H9 (cell line): ENCODE data around the gene GGA2. TPM values are rescaled to one million over a fixed set of nuclear protein-coding genes. Genes with fewer than 3 reads are reported as not detected.

Source experiments
- DNase-seq: peaks from one replicate; pipeline ENCODE4 v3.0.0-alpha.2; 2017
- H2AFZ ChIP-seq: one replicate; pipeline ENCODE4 v1.6.1; 2013; ENCODE audit warnings: mild to moderate bottlenecking, low read length, control low read depth, moderate library complexity
- H2AK5ac ChIP-seq: 2 replicates; pipeline ENCODE4 v1.6.1; 2013; ENCODE audit warnings: low read length, control low read depth, mixed read lengths; ENCODE audit not compliant: insufficient read length
- H2BK120ac ChIP-seq: one replicate; pipeline ENCODE4 v1.6.1; 2013; ENCODE audit warnings: low read depth, mild to moderate bottlenecking, low read length, control low read depth, inconsistent platforms; ENCODE audit not compliant: poor library complexity, severe bottlenecking
- H2BK12ac ChIP-seq: 2 replicates; pipeline ENCODE4 v1.6.1; 2013; ENCODE audit warnings: low read length, control low read depth, mixed read lengths, low read depth; ENCODE audit not compliant: insufficient read length
- H2BK15ac ChIP-seq: 2 replicates; pipeline ENCODE4 v1.6.1; 2013; ENCODE audit warnings: low read depth, low read length, control low read depth
- H2BK20ac ChIP-seq: one replicate; pipeline ENCODE4 v1.6.1; 2013; ENCODE audit warnings: low read depth, mild to moderate bottlenecking, low read length, control low read depth, inconsistent platforms; ENCODE audit not compliant: poor library complexity, severe bottlenecking
- H2BK5ac ChIP-seq: 2 replicates; pipeline ENCODE4 v1.6.1; 2013; ENCODE audit warnings: low read length, control low read depth, mixed read lengths; ENCODE audit not compliant: insufficient read length
- H3K14ac ChIP-seq: 2 replicates; pipeline ENCODE4 v1.6.1; 2013; ENCODE audit warnings: low read length, control low read depth; ENCODE audit not compliant: insufficient read depth
- H3K18ac ChIP-seq: 2 replicates; pipeline ENCODE4 v1.6.1; 2013; ENCODE audit warnings: low read depth, mild to moderate bottlenecking, mixed read lengths, low read length, control low read depth; ENCODE audit not compliant: insufficient read length
- H3K23ac ChIP-seq: 2 replicates; pipeline ENCODE4 v1.6.1; 2013; ENCODE audit warnings: low read length, control low read depth, mixed read lengths, low read depth; ENCODE audit not compliant: insufficient read length
- H3K23me2 ChIP-seq: 2 replicates; pipeline ENCODE4 v1.6.1; 2013; ENCODE audit warnings: low read depth, mild to moderate bottlenecking, mixed read lengths, low read length, control low read depth; ENCODE audit not compliant: insufficient read length, poor library complexity, severe bottlenecking
- H3K27ac ChIP-seq: 2 replicates; pipeline ENCODE4 v1.5.1; 2013; ENCODE audit warnings: low read length, control low read depth, mixed read lengths, low read depth; ENCODE audit not compliant: insufficient read length
- H3K27me3 ChIP-seq: 2 replicates; pipeline ENCODE4 v1.6.1; 2013; ENCODE audit warnings: low read length, control low read depth, inconsistent platforms; ENCODE audit not compliant: insufficient read depth
- H3K4ac ChIP-seq: 2 replicates; pipeline ENCODE4 v1.6.1; 2013; ENCODE audit warnings: low read depth, mild to moderate bottlenecking, control low read depth, inconsistent platforms, low read length, moderate library complexity
- H3K4me1 ChIP-seq: 2 replicates; pipeline ENCODE4 v1.6.1; 2013; ENCODE audit warnings: low read length, control low read depth, inconsistent platforms; ENCODE audit not compliant: insufficient read depth
- H3K4me2 ChIP-seq: 2 replicates; pipeline ENCODE4 v1.6.1; 2013; ENCODE audit warnings: low read length, control low read depth, mixed read lengths; ENCODE audit not compliant: insufficient read length, insufficient read depth
- H3K56ac ChIP-seq: 2 replicates; pipeline ENCODE4 v1.6.1; 2013; ENCODE audit warnings: low read depth, mild to moderate bottlenecking, mixed read lengths, low read length, control low read depth; ENCODE audit not compliant: insufficient read length
- H3K79me1 ChIP-seq: 2 replicates; pipeline ENCODE4 v1.6.1; 2013; ENCODE audit warnings: low read depth, mild to moderate bottlenecking, moderate library complexity, low read length, control low read depth, inconsistent platforms; ENCODE audit not compliant: insufficient read depth, poor library complexity, severe bottlenecking
- H3K79me2 ChIP-seq: 2 replicates; pipeline ENCODE4 v1.6.1; 2013; ENCODE audit warnings: low read length, control low read depth, inconsistent platforms; ENCODE audit not compliant: insufficient read depth
- H3K9ac ChIP-seq: 2 replicates; pipeline ENCODE4 v1.6.1; 2013; ENCODE audit warnings: low read length, control low read depth, mixed read lengths; ENCODE audit not compliant: insufficient read length; ENCODE audit errors: extremely low read depth
- H3K9me3 ChIP-seq: one replicate; pipeline ENCODE4 v1.6.1; 2013; ENCODE audit warnings: low read depth, low read length, inconsistent platforms; ENCODE audit not compliant: control insufficient read depth
- H3T11ph ChIP-seq: one replicate; pipeline ENCODE4 v1.6.1; 2013; ENCODE audit warnings: mild to moderate bottlenecking, low read length, control low read depth, inconsistent platforms
- H4K20me1 ChIP-seq: one replicate; pipeline ENCODE4 v1.6.1; 2013; ENCODE audit not compliant: control insufficient read depth, insufficient read length, insufficient read depth
- H4K5ac ChIP-seq: 2 replicates; pipeline ENCODE4 v1.6.1; 2013; ENCODE audit warnings: low read depth, mild to moderate bottlenecking, mixed read lengths, low read length, control low read depth; ENCODE audit not compliant: insufficient read length
- H4K8ac ChIP-seq: replicated peaks from 2 replicates; pipeline ENCODE4 v1.6.1; 2013; ENCODE audit warnings: low read length, control low read depth, mixed read lengths, low read depth; ENCODE audit not compliant: insufficient read length
- H4K91ac ChIP-seq: 2 replicates; pipeline ENCODE4 v1.6.1; 2013; ENCODE audit warnings: low read depth, mild to moderate bottlenecking, moderate library complexity, mixed read lengths, low read length, control low read depth; ENCODE audit not compliant: insufficient read length
- H3K27ac Mint-ChIP-seq, 3 experiments: 2 replicates in 2 of 3; 3 replicates in 1 of 3; pipeline ENCODE4 v1.8.0; 2020 to 2021; ENCODE audit warnings: mixed read lengths in 3 of 3, mild to moderate bottlenecking in 1 of 3, moderate library complexity in 1 of 3
- H3K27me3 Mint-ChIP-seq: 2 replicates; pipeline ENCODE4 v1.8.0; 2021; ENCODE audit warnings: low read depth, mild to moderate bottlenecking, moderate library complexity, mixed read lengths
- H3K36me3 Mint-ChIP-seq, 3 experiments: 2 replicates in 2 of 3; 3 replicates in 1 of 3; pipeline ENCODE4 v1.8.0; 2020 to 2021; ENCODE audit warnings: low read depth in 3 of 3, mixed read lengths in 3 of 3; ENCODE audit not compliant: insufficient read depth in 1 of 3
- H3K4me1 Mint-ChIP-seq, 2 experiments: 2 replicates each; pipeline ENCODE4 v1.8.0; 2020; ENCODE audit warnings: mixed read lengths in 2 of 2
- H3K4me3 Mint-ChIP-seq, 2 experiments: 2 replicates in 1 of 2; 3 replicates in 1 of 2; pipeline ENCODE4 v1.8.0; 2020 to 2021; ENCODE audit warnings: mild to moderate bottlenecking in 2 of 2, mixed read lengths in 2 of 2, moderate library complexity in 1 of 2
- H3K9me3 Mint-ChIP-seq, 2 experiments: 2 replicates in 1 of 2; 3 replicates in 1 of 2; pipeline ENCODE4 v1.8.0; 2020; ENCODE audit warnings: mild to moderate bottlenecking in 2 of 2, mixed read lengths in 2 of 2, moderate library complexity in 1 of 2
- CTCF ChIP-seq: fragments of 200-600 bp; sonication (generic); conservative IDR thresholded peaks from 3 replicates; pipeline ENCODE4 v1.8.0; 2021; ENCODE audit warnings: antibody characterized with exemption, mild to moderate bottlenecking
- WGBS: extraction: QIAGEN DNeasy Blood & Tissue Kit; methylation state at CpG from one replicate; pipeline ENCODE4 v1.1.7; 2013; ENCODE audit warnings: missing lambda C conversion rate, low lambda C conversion rate, mixed read lengths; ENCODE audit not compliant: insufficient read length; ENCODE audit errors: extremely low coverage; 5-methylcytosine and 5-hydroxymethylcytosine counted together
- total RNA-seq: library from RNA; stranded (reverse); gene quantifications from 2 replicates; pipeline ENCODE4 v1.2.1, GENCODE V29; 2021

The GGA2 gene
- total RNA-seq, 1 experiment from 2014 or later: 143 TPM

- Histone ChIP-seq H2BK20ac (no peak overlapping the region), H3K27ac (no peak overlapping the region), H2AK5ac (no peak overlapping the region), H2BK15ac (no peak overlapping the region), H4K8ac (no peak overlapping the region), H3K79me1 (no peaks in the 10 kb centered on the region), H4K20me1 (no peaks in the 10 kb centered on the region), H3K9me3 (no peaks in the 10 kb centered on the region), H3K14ac (no peak overlapping the region), H4K5ac (no peak overlapping the region), H3K9ac (no peak overlapping the region), H3K23me2 (no peaks in the 10 kb centered on the region), H3T11ph (no peak overlapping the region), H3K27me3 (no peaks in the 10 kb centered on the region), H2BK120ac (no peak overlapping the region), H3K79me2 (no peaks in the 10 kb centered on the region), H2BK5ac (no peak overlapping the region), H2AFZ (no peak overlapping the region), H3K4me1 (no peaks in the 10 kb centered on the region), H3K18ac (no peak overlapping the region), H3K56ac (no peak overlapping the region), H2BK12ac (no peak overlapping the region), H3K23ac (no peak overlapping the region), H4K91ac (no peak overlapping the region), H3K4ac (no peak overlapping the region), H3K4me2 (no peak overlapping the region)
- DNase-seq: no peak
- Mint-ChIP-seq H3K27ac (peak overlapping the region in 1 of 3 experiments; percentile 82; a peak in 2 of 7 replicates), H3K9me3 (no peaks in the 10 kb centered on the region), H3K4me3 (no peak overlapping the region), H3K27me3 (no peaks in the 10 kb centered on the region), H3K4me1 (no peaks in the 10 kb centered on the region), H3K36me3 (peaks cover 27 to 79% (median 52%) of the 10 kb centered on the region in 3 experiments; a peak in 6 of 7 replicates)
- TF ChIP-seq CTCF: no peak
- no CpG with 5 or more reads among the region's 1 CpG for WGBS
These were observed 28.6 kb upstream of the GGA2 start for GRCh38 chr16:23538919-23539278.
